NCI-H460 (cell line): ENCODE results near the gene SMAD5. TPM values are rescaled to one million over a fixed set of nuclear protein-coding genes. Genes with fewer than 3 reads are reported as not detected.

Source experiments
- DNase-seq: peaks from one replicate; pipeline ENCODE4 v3.0.0-alpha.2; 2016; ENCODE audit warnings: low read depth; ENCODE audit errors: extremely low read depth
- total RNA-seq: library from RNA; depleted of rRNA; stranded (reverse); fragments of >200 nt; shearing (Covaris generic); gene quantifications from 2 replicates; pipeline ENCODE4 v1.2.3, GENCODE V29; 2014

Gene SMAD5
- total RNA-seq, 1 experiment from 2014 or later = 57.9 TPM

DNA sequence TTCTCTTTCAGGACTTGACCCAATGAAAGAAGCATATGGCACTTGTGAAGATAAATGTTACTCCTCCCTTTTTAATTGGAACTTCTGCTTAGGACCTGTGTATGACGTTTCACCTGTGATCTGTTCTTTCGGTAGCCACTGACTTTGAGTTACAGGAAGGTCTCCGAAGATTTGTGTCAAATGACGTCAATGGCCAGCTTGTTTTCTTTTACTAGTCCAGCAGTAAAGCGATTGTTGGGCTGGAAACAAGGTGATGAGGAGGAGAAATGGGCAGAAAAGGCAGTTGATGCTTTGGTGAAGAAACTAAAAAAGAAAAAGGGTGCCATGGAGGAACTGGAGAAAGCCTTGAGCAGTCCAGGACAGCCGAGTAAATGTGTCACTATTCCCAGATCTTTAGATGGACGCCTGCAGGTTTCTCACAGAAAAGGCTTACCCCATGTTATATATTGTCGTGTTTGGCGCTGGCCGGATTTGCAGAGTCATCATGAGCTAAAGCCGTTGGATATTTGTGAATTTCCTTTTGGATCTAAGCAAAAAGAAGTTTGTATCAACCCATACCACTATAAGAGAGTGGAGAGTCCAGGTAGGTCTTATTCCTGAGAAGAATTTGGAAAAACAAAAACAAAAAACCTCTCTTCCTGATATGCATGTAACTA lies 21.1 kb downstream of the SMAD5 start:
- no peak for DNase-seq

DNA sequence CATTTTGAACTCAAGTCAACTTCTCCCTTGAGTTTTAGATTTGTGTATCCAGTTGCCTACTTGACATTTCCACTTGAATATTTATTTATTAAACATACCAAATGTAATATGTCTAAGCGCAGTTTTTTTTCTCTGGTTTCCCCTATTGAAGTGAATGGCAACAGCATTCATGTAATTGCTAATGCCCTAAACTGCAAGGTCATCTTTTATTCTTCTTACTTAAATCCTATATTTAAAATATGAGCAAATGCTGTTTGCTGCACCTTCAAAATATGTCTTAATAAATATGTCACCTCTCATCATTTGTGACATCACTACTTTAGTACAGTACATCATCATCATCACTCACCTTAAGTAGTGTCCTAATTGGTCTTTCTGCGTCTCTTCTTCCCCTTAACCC lies 22.4 kb downstream of the SMAD5 start:
- DNase-seq = no peak

DNA sequence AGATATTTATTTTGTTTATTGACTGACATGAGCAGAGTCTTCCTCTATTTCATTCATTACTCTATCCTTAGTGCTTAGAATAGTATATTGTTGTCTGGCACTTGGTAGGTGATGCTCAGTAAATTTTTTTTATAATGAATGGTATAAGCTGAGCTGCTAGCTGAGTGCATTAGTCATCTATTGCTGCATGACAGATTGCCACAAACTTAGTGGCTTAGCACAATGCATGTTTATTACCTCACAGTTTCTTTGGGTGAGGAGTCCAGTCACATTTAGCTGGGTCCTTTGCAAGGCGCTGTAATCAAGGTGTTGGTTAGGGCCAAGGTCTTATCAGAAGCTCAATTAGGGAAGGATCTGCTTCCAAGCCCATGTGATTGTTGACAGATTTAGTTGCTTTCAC lies 23.1 kb downstream of the SMAD5 start:
- no peak for DNase-seq

DNA sequence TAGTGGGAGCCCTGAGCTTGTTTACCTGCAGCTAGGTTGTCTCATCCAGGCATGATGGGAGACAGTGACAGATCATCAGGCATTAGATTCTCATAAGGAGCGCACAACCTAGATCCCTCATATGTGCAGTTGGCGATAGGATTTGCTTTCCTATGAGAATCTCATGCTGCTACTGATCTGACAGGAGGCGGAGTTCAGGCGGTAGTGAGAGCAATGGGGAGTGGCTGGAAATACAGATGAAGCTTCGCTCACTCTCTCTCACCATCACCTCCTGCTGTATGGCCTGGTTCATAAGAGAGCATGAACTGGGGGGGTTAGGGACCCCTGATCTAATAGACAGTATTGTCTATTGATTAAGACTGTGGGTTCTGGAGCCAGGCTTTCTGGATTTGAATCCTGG lies 24.9 kb downstream of the SMAD5 start:
- DNase-seq = no peak

DNA sequence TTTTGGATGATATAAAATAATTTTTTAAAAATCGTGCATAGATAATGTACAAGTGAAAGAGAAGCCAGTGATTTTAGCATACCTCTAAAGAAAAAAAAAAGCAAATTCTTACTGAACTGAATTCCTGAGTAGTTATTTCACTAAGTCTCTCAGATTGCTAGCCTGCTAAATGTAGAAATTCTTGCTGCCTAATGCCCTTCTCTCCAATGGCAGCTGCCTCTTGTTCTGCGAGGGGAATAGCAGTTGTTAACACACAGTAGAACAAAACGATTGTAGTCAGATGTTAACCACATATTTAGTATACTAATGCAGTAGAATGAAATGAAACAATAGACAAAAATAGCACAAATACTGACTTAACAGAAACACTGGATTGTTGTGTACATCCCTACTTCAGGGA lies 26.8 kb downstream of the SMAD5 start:
- no peak for DNase-seq

DNA sequence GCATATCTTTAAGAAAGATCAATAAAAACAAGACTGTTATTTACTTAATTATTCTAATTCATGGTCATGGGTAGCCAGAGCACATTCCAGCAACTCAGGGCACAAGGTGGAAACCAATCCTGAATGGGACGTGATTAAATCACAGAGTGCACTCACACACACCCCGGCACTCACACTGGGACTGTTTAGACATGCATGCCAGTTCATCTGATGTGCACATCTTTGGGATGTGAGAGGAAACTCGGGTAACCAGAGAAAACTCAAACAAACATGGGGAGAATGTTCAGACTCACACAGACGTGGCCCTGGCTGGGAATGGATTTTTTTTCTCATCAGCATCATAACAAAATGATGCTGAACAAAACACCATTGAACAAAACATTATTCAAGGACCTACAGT lies 29.4 kb downstream of the SMAD5 start:
- no peak for DNase-seq

DNA sequence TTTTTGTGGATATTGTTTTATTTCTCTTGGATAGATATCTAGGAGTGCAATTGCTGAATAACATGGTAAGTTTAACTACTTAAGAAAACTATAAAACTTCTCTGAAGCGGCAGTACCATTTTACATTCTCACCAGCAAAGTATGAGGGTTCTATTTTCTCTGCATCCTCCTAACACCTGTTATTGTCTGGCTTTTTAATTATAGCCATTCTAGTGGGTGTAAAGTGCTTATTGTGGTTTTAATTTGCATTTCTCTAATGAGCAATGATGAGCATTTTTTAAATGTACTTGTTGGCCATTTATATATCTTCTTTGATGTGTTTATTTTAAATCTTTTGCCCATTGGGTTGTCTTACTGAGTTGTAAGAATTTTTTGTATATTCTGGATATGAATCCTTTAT lies 31.6 kb downstream of the SMAD5 start:
- no peak for DNase-seq

DNA sequence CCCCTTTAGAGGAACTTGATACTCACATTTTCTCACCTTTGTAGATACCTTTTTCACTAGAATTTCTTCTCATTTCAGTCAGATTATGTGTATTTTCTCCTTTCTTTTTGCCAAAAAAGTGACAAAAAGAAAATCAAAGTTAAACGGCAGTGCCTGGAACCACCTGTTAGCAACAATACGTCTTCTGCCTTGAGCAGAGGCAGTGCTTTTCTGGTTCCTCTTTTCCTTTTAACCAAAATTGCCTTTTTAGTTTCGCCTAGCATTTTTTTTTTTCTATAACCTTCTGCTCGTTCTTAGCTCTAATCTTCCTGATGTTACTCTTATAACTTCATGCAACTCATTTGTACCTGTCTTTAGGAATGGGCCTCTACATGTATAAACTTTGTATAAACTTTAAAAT lies 34.3 kb downstream of the SMAD5 start:
- no peak for DNase-seq

DNA sequence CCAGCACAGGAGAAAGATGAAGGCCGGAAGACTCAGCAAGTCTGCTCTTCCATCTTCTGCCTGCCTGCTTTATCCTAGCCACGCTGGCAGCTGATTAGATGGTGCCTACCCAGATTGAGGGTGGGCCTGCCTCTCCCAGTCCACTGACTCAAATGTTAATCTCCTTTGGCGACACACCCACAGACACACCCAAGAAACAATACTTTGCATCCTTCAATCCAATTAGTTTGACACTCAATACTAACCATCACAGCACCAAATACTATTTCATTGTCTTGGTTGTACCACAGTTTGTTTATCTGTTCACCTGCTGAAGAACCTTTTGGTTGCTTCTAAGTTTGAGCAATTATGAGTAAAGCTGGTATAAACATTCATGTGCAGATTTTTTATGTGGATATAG lies 36.6 kb downstream of the SMAD5 start:
- DNase-seq = no peak

DNA sequence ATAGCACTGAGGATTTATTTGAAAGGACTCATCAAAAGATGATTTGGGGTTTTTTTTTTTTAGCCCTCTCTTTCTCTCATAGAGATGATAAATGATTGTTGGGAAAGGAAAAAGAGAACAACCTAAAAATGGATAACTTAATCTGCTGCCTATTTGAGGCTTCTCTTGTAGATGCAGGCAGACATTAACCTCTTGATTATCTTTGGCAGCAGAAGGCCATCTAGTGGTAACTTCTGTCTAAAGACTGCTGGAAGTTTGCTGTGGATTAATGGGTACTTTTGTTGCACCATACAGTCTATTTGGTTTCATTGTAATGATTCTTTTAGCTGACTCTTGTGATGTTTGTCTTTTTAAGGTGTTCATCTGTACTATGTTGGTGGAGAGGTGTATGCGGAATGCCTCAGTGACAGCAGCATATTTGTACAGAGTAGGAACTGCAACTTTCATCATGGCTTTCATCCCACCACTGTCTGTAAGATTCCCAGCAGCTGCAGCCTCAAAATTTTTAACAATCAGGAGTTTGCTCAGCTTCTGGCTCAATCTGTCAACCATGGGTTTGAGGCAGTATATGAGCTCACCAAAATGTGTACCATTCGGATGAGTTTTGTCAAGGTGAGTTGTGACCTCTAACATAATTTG lies 41.5 kb downstream of the SMAD5 start:
- peak; percentile 61 for DNase-seq

DNA sequence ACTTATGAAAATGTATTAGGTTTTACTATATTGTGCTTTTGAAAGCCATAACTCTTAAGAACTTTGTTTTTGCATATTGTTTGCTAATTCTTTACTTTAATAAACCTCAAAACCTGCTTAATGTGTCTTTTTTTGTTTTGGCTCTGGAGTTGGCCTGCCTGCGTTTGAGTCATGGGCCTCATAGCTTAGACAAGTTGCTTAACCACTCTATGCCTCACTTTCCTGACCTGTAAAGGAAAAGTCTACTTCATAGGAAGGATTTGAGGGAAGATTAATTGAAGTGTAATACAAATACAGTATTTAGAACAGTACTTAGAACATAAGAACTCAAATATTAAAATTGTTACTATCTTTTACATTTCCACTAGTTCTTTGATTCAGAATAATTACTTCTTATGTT lies 50.0 kb downstream of the SMAD5 start:
- no peak for DNase-seq

DNA sequence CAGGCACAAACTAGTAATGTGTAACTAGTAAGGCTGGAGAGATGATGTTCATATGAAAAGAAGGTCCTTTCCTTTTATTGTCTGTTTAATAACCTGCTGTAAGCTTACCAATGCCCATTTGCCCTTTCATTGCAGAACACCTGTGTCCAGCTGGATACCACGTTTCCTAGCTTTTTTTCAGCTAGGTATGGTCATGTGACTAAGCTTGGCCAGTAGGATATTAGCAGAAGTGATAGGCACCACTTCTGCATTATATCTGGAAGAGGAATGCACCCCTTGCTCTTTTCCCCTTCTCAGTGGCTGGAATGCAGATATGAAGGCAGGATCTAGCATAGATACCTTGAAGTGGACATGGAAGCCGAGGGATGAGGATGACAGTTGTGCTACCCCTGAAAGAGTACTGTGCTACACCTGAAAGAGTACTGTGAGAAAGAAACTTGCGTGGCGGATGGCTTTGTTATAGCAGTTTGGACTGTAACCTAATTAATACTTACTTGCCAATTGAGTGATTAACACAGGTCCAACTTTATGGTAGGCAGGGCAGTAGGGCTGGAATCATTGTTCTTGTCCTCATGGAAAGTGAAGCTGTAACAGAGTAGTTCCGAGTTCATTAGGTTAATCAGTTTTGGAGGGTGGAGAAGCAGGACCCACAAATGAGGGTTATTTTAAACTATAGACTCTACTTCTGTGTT lies 53.5 kb downstream of the SMAD5 start:
- DNase-seq = no peak

DNA sequence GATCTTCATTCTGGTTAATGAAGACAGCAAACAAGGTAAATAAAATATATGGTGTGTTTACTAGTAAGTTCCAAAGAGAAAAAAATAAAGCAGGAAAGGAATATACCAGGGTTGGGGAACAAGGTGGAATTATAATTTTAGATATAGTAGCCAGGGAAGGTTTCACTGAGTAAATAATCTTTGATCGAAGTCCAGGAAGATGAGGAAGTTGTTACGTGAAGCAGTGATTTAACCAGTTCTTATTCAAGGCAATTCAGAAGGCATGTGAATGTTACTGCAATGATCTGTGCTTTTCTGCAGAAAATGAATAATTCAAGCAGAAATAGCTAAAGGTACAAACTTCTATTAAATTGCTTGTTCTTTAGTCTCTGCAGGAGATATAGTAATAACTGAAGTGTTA lies 54.2 kb downstream of the SMAD5 start:
- DNase-seq = no peak

DNA sequence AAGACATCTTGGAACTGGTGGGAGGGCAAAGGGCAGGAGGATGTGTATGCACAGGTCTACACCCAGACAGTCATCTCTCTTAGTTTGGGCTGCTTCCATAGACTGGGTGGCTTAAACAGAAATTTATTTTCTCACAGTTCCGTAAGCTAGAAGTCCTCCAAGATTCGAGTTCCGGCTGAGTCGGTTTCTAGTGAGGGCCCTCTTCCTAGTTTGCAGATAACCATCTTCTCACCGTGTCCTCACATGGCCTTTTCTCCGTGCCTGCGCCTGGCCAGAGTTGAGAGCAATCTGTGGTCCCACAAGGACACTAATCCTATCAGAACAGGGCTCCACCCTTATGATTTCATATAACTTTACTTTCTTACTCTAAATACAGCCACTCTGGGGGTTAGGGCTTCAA lies 56.2 kb downstream of the SMAD5 start:
- DNase-seq = no peak

DNA sequence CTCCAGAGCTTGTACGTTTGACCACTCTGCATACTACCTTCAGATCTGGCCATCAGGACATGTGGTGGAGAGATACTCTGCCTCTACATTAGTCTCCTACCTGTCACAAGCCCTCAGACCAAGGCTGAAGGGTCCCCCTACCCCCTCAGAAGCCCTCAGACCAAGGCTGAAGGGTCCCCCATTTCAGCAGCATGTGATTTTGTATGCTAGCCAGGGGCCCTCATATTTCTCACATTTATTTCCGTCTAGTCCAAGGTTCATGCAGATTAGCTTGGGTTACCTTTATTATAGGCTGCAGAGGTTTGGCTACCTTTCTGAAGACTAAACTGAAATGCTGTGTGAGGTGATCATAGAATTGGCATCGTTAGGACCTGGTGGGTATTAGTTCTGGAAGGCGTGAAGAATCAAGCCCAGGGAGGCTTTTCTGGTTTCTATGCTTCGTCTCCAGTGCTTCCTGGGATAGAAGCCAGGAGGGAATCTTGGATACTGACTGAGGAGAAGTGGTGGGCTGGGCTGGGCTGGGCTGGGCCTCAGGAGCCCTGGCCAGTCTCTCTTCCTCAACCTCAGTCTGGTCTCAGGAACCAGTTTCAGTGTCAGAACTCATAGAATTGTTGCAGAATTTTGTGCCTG lies 57.6 kb downstream of the SMAD5 start:
- no peak for DNase-seq

DNA sequence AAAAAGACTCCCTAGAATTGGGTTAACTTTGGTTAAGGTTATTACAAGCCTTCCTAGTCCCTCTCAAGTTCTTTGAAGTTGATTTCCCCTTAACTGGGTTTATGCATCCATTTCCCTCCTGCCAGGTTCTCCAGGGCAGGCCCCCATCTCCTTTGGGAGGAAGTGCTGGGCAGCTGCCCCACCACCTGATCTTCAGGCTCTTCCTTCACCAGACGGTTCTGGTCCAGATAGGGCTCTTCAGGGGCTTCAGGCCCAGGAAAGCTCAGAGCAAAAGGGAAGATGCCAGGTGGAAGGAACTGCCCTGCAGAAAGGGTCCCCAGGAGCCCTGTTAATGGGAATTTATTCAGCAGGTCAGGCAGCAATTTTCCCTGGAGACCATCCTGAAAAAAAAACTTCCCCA lies 58.3 kb downstream of the SMAD5 start:
- DNase-seq = no peak

DNA sequence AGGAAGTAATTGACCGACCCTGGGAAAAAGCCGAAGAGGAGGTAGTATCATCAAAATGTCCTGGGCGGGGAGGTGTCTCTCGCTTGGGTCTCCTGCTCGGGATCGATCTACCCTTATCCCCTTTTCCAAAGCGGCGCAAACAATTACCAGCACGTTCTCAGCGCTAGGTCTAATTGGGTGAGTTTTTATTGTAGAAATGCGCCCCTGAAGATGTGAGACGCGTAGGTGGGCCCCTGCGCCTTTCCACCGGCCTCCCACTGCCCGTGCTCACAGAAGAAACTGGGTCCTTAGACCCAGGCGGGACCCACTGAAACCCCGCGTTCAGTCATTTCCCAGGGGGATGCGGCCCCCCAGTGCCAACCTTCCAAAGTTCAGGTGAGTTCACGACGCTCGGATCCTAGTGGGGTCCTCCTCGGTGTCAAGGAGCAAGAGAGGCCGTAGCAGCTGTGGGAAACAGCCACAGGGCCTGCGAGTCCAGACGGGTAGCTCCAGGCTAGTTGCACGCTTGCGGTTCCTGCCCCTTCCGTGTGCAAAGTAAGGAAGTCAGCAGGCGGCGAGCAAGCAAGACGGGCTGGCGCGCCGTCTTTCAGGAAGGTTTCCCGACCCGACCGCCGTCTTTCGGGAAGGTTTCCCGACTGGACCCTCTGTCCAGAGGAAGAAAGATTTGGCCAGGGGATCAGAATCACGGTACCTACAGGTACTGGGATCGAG lies 58.8 kb downstream of the SMAD5 start:
- no peak for DNase-seq

DNA sequence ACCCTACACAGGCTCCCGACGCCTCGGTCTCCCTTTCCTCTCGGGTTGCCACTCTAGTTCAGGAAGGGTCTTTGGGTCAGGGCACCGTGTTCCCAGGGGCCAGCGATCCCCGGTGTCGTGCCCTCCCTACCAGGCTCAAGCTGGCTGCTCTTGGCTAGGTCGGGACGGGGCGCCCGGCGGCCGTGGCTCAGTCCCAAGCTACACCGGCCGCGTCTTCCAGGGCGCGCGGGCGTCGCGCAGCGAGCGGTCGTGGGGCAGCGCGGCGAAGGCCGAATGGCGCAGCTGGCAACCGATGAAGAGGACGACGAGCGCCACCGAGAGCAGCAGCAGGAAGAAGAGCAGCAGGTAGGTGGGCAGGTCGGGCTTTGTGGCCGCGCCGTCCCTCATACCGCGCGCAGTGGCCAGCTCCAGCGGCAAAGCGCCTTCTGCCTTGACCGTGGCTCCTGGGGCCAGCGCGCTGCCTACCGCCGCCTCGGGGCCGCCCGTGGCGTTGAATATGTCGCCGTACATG lies 59.4 kb downstream of the SMAD5 start:
- DNase-seq = no peak

DNA sequence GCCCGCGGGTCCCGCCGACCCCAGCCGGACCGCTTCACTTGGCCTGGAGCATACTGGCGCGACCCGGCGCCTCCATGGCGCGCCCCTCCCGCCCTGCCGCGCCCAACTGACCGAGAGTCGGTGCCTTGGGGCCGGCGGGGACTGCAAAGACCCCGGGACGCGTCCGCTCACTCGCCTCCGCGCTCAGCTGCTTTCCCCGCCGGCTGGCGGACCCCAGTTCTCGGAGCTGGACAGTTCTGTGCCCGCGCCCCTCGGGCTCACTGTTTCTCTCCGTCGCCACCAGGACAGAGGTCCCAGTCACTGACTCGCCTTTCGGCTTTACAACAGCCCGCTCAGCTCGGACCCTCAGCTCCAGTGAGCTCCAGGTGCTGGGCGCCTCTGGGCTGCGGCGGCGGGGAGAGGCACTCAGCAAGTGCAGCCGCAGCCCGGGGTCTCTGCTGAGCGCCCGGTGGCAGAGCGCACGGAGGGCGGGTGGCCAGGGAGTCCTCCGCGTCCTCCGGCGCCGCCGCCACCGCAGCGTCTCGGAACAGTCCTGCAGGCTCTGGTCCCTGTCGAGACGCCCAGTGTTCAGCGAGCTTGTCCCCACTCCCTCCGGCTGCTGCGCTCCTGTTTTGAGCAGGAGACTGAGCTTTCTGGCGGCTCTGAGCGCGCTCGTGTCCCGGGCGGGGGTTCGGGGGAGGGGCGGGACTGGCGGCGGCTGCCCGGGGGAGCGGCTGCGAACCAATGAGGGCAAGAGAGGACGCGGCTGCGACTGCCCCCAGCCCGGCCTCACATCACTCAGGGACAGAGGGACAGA lies 60.1 kb downstream of the SMAD5 start, which contains the start of gene SMIM32:
Gene SMIM32 (minus strand): TSS at position 637 of the 796 bp plus-strand sequence. CDS start 638 bp downstream, outside the sequence.
- DNase-seq = no peak
